ENCODE results near the gene KCNQ1. TPM values are rescaled to one million over a fixed set of nuclear protein-coding genes. Genes with fewer than 3 reads are reported as not detected.

Gene KCNQ1
- total and polyA plus RNA-seq, 9 of the 15 experiments (the other 6 are each of a cell fraction or from before 2014, with no cell fraction given) = 0.44 TPM; not detected in 8

DNA sequence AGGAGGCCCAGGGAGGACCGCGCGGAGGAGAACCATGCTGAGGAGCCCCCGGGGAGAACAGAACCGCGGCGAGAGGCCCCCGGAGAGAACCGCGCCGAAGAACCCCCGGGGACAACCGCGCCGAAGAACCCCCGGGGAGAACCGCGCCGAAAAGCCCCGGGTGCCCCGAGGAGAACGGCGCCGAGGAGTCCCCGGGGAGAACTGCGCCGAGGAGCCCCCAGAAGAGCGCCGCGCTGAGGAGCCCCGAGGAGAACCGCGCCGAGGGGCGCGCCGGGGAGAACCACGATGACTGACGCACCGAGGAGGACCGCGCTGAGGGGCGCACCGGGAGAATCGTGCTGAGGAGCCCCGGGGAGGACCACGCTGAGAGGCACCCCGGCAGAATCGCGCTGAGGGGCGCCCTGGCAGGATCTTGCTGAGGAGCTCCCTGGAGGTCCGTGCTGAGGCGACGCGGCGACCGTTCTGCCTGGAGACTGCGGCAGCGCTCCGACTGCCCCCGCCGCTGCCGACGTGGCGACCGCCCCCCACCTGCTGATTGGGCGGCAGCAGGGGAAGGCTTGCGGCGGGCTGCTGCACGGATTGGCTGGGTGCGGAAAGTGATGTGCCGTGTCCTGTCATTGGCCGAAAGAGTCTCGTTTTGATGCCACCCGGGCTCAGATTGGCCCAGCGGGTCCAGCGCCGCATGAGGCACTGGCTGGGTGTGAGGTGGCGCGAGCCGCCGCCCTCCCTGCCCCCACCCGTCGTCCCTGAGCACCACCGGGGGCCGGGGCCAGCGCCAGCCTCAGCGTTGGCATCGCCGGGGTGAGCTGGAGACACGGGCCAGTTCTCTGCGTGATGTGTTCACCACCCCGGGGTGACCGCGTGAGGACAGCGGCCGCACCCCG lies 255.0 kb downstream of the KCNQ1 start, which contains the start of gene KCNQ1OT1 (continued):
- TF ChIP-seq ZFX (CRISPR knock-in tag; IDR thresholded peaks at IDR 0.05) = peak; percentile 93
- TF ChIP-seq ZNF644 (tag; IDR thresholded peaks at IDR 0.05; ENCODE audit: low read depth) = no peak
- no peak for TF ChIP-seq THAP7 (CRISPR knock-in tag; IDR thresholded peaks at IDR 0.05)
- TF ChIP-seq, protein P1, sequence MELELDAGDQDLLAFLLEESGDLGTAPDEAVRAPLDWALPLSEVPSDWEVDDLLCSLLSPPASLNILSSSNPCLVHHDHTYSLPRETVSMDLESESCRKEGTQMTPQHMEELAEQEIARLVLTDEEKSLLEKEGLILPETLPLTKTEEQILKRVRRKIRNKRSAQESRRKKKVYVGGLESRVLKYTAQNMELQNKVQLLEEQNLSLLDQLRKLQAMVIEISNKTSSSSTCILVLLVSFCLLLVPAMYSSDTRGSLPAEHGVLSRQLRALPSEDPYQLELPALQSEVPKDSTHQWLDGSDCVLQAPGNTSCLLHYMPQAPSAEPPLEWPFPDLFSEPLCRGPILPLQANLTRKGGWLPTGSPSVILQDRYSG (tag; conservative IDR thresholded peaks at IDR 0.05; ENCODE audit: low read depth) = no peak
- TF ChIP-seq STAT6 (CRISPR knock-in tag; IDR thresholded peaks at IDR 0.05) = no peak
- peak; percentile 94 for TF ChIP-seq FOS (IDR thresholded peaks at IDR 0.05; ENCODE audit: extremely low read depth, insufficient read length)
- TF ChIP-seq, protein P2, sequence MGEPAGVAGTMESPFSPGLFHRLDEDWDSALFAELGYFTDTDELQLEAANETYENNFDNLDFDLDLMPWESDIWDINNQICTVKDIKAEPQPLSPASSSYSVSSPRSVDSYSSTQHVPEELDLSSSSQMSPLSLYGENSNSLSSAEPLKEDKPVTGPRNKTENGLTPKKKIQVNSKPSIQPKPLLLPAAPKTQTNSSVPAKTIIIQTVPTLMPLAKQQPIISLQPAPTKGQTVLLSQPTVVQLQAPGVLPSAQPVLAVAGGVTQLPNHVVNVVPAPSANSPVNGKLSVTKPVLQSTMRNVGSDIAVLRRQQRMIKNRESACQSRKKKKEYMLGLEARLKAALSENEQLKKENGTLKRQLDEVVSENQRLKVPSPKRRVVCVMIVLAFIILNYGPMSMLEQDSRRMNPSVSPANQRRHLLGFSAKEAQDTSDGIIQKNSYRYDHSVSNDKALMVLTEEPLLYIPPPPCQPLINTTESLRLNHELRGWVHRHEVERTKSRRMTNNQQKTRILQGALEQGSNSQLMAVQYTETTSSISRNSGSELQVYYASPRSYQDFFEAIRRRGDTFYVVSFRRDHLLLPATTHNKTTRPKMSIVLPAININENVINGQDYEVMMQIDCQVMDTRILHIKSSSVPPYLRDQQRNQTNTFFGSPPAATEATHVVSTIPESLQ (CRISPR knock-in tag; IDR thresholded peaks at IDR 0.05) = peak; percentile 27; the same call in 1 of the 2 replicates
- peak; percentile 98 for TF ChIP-seq MBD2 (IDR thresholded peaks at IDR 0.05; ENCODE audit: borderline replicate concordance, low read depth)
- TF ChIP-seq NR2F6 (CRISPR knock-in tag; IDR thresholded peaks at IDR 0.05) = no peak
- TF ChIP-seq PYGO2 (tag; IDR thresholded peaks at IDR 0.05) = no peak
- no peak for TF ChIP-seq JUND (IDR thresholded peaks at IDR 0.05; ENCODE audit: borderline replicate concordance, low read depth, low read length)
- TF ChIP-seq JUND (tag; IDR thresholded peaks at IDR 0.05; ENCODE audit: borderline replicate concordance, low read depth, low read length) = no peak
- TF ChIP-seq ILK (tag; IDR thresholded peaks at IDR 0.05; ENCODE audit: borderline replicate concordance, low read depth) = no peak
- no peak for TF ChIP-seq XRCC3 (IDR thresholded peaks at IDR 0.05)
- TF ChIP-seq BRD9 (IDR thresholded peaks at IDR 0.05; ENCODE audit: low read depth, partially characterized antibody) = peak; percentile 53
- TF ChIP-seq ZKSCAN1 (IDR thresholded peaks at IDR 0.05; ENCODE audit: low read depth, low read length) = no peak
- TF ChIP-seq, protein P3, sequence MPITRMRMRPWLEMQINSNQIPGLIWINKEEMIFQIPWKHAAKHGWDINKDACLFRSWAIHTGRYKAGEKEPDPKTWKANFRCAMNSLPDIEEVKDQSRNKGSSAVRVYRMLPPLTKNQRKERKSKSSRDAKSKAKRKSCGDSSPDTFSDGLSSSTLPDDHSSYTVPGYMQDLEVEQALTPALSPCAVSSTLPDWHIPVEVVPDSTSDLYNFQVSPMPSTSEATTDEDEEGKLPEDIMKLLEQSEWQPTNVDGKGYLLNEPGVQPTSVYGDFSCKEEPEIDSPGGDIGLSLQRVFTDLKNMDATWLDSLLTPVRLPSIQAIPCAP (CRISPR knock-in tag; IDR thresholded peaks at IDR 0.05; ENCODE audit: borderline replicate concordance) = no peak
- no peak for TF ChIP-seq BRF2 (IDR thresholded peaks at IDR 0.05; ENCODE audit: borderline replicate concordance, insufficient read depth, insufficient read length)
- no peak for TF ChIP-seq CHCHD3 (CRISPR knock-in tag; IDR thresholded peaks at IDR 0.05)
